Measurements from ENCODE around the gene CORO7.
A peak's percentile ranks its signal among the peaks of the same experiment; 100 is the strongest.
"Not testable (repeated sequence)": the region's sequence is repeated elsewhere in the genome, so short reads cannot be mapped to it uniquely, and the experiment has no call there.

The CORO7 gene

GRCh38 chr16:4340443-4340842 lies 76.0 kb downstream of the CORO7 start:
- no peak for DNase-seq (ENCODE audit: extremely low read depth in 1 of 2, low read depth in 1 of 2)

DNA sequence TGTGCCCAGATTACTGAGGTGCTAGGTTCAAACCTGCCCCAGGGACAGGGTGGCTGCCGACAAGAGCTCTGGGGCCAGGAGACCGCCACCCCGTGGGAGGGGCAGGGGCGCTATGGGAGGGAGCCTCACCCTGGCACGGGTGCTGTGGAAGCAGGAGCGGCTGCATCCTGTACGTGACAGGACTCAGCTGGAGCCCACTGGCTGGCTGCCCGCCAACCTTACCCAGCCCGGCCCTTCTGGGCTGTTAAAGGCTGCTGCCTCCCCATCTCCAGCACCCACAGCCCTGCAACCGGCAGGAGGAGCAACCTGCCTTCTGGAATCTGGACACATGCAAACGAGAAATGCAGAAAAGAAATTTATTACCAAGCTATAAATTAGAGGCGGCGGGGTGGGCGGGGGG lies 76.5 kb downstream of the CORO7 start:
- DNase-seq (ENCODE audit: extremely low read depth in 1 of 2, low read depth in 1 of 2): no peak

GRCh38 chr16:4339455-4339854 lies 76.9 kb downstream of the CORO7 start:
- DNase-seq (ENCODE audit: extremely low read depth in 1 of 2, low read depth in 1 of 2): no peak

DNA sequence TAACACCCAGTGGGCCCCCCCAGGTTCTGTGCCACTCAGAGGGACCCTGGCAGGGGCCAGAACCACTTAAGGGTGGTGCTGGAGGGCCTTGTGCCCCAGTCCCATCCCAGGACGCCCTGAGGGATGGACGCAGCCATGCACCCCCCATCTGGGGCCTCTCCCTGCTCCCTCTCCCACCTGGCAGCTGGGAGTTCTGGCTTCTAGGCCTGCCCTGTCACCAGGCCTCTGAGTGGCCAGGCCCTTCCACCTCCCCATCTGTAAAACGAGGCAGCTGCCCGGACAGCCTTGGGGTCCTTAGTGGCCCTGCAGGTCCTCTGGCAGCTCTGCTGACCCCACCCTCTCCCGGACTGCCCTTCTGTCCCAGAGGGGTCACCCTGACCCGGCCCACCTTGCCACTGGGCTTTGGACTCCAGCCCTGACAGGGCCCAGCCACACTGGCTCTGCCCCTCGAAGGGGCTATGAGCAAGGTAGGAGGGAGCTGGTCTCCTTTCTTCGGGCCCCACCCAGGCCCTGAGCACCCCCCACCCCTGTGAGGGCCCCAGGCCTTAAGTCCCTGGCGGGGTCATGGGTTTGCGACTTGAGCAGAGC lies 77.6 kb downstream of the CORO7 start:
- no peak for DNase-seq (ENCODE audit: extremely low read depth in 1 of 2, low read depth in 1 of 2)

GRCh38 chr16:4338125-4338582 lies 78.2 kb downstream of the CORO7 start:
- no peak for DNase-seq (ENCODE audit: extremely low read depth in 1 of 2, low read depth in 1 of 2)

DNA sequence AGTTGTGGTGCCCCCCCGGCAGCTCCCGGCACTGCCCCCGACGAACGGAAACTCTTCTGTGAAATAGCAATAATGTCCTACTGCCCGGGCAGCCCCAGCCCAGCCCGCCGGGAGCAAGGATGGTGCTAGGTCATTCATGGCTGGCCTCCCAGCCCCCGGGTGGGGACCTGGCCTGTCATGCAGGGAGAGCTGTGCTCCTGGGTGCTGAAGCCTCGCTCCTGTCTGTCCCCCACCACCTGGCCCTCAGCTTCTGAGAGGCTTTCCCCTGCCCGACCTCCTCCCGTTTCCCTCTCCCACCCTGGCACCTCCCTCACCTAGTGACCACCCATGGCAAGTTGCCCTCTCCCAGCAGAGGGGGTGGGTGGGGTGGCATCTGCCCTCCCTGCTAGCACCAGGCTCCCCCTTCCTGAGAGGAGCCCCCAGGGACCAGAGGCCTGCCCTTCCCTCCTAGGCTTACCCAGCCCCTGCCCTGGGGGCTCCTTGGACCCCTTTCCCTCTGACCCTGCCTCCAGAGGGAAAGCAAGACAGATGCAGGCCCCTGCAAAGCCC lies 78.8 kb downstream of the CORO7 start:
- no peak for DNase-seq (ENCODE audit: extremely low read depth in 1 of 2, low read depth in 1 of 2)

- DNase-seq (ENCODE audit: extremely low read depth in 1 of 2, low read depth in 1 of 2): no peak
Observed at GRCh38 chr16:4336701-4337539, 79.5 kb downstream of the CORO7 start.

DNA sequence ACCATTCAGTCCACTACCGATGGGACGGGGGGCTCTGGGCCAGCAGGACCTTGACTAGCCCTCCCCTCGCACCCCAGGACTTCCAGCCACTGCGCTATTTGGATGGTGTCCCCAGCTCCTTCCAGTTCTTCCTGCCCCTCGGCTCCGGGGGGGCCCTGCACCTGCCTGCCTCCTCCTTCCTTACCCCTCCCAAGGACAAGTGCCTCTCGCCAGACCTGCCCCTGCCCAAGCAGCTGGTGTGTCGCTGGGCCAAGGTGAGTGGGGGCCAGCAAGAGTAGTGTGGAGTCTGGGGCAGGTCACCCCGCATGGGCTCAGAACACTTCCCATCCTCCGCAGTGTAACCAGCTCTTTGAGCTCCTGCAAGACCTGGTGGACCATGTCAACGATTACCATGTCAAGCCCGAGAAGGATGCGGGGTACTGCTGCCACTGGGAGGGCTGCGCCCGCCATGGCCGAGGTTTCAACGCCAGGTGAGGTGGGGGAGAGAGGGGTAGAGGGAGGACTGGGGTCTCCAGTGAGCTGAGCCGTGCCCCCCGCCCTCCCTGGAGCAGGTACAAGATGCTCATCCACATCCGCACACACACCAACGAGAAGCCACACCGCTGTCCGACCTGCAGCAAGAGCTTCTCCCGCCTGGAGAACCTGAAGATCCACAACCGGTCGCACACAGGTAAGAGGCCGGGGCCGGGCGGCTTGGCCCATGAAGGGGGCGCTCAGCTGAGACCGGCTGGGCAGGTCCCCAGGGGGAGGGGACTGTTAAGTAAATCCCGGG lies 81.5 kb downstream of the CORO7 start:
- DNase-seq (ENCODE audit: extremely low read depth in 1 of 2, low read depth in 1 of 2): no peak

GRCh38 chr16:4333714-4334113 lies 82.7 kb downstream of the CORO7 start:
- not testable (repeated sequence) for DNase-seq (ENCODE audit: extremely low read depth in 1 of 2, low read depth in 1 of 2)

- DNase-seq (ENCODE audit: extremely low read depth in 1 of 2, low read depth in 1 of 2): no peak
Observed at GRCh38 chr16:4333308-4333638, 83.1 kb downstream of the CORO7 start.

DNA sequence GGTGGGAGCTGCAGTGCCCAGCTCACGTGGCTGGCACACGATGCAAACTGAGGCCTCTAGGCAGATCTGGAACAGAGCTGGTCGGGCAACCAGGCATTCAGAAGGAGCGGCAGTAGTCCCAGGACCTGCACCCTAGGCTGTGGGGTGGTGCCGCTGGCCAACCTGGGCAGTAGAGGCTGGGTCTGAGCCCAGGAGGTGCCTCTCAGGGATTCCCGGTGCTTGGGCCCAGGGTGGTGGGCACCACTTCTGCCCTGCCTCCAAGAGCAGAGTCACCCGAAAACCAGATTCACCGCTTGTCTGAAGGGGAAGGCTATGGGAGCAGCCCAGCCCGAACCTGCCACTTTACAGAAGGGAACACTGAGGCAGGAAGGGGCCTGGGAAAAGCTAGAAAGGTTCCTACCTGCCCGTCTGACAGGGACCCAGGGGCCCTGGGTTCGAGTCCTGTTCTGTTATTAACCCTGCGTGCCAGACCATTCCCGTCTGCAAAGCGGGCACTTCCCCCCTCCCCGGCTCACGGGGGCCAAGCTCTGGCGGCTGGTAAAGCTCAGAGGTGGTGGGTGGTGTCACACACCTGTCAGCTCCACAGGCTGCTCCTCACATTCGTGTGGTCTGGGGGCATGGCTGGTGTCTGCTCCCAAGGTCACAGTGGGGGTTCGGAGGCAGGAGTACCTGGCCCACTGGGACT lies 83.6 kb downstream of the CORO7 start:
- no peak for DNase-seq (ENCODE audit: extremely low read depth in 1 of 2, low read depth in 1 of 2)

- no peak for DNase-seq (ENCODE audit: extremely low read depth in 1 of 2, low read depth in 1 of 2)
Observed at GRCh38 chr16:4332083-4332482, 84.3 kb downstream of the CORO7 start.

DNA sequence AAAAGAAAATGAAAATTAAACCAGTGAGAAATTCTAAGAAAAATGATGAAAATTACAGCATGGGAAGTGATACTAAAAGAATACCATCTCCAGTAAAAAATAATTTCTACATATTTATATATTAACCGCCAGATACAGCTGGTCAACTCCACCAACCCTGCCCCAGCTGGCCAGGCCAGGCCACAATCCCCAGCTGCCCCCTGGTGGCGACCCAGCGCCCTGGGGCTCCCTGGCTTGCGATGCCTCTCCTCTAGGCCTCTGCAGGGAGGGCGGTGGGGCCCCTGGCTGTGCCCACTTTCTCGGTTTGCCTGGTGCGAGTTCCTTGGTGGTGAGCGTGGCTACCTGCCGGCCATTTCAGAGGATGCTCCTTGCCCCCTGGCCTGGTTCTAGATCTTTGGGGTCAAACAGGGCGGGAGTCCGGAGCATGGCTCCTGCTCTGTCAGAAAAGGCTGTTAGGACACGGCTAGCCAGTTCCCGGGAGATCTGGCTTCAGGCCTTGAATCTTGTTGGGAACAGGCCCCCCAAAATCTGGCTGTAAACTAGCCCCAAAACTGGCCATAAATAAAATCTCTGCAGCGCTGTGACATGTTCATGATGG lies 86.0 kb downstream of the CORO7 start:
- DNase-seq (ENCODE audit: extremely low read depth in 1 of 2, low read depth in 1 of 2): peak in 1 of 2 donors; percentile 64

- no peak for DNase-seq (ENCODE audit: extremely low read depth in 1 of 2, low read depth in 1 of 2)
Observed at GRCh38 chr16:4328782-4329775, 87.3 kb downstream of the CORO7 start.

- no peak for DNase-seq (ENCODE audit: extremely low read depth in 1 of 2, low read depth in 1 of 2)
Observed at GRCh38 chr16:4328046-4328781, 88.2 kb downstream of the CORO7 start.

DNA sequence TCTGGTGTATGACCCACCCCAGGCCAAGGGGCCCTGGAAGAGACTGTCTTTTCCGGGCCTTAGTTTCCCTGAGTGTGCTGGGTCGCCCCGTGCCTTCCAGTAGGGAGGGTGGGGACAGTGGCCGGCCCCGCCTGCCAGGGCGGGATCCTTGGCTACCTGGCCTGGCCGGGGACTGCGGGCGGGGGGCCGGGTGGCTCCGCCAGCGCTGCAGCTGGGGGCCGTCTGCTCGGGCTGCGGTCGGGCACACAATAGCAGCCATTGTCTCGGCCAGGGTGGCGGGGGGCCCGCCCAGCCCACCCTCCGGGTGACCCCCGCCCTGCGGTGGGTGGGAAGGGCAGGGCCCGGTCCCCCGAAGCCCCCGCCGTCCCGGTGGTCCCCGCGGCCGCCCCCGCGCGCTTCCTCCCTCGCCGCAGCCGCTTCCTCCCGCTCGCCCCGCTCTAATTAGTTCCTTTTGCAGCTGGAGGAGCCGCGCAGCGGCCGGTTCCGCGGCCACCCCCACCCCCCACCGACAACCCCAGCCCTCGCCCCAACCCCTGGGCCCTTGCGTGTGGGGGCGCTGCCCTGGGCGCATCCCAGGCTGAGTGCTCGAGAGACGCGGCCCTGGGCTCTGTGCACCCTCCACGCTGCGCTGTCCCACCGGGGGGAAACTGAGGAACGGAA lies 88.9 kb downstream of the CORO7 start:
- DNase-seq (ENCODE audit: extremely low read depth in 1 of 2, low read depth in 1 of 2): no peak

DNA sequence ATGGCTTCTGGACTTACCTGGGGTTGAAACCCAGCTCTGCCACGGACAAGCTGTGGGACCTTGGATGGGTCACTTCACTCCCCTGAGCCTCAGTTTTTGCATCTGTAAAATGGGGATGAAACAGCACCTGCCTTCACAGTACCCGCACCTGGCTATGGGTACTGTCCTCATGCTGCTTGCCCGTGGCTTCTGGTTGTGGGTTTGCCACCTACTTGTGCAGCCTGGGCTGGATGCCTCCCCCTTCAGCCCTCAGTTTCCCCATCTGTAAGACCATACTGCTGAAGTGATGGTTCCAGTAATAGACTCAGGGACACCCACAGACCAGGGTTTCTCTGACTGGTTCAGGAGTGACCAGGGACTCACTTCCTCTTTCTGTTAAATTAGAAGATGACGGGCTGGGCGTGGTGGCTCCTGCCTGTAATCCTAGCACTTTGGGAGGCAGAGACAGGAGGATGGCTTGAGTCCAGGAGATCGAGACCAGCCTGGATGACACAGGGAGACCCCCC lies 91.1 kb downstream of the CORO7 start:
- no peak for DNase-seq (ENCODE audit: extremely low read depth in 1 of 2, low read depth in 1 of 2)
